HepG2 (cell line): ENCODE results near the gene EEF1AKMT4. TPM values are rescaled to one million over a fixed set of nuclear protein-coding genes. Genes with fewer than 3 reads are reported as not detected.

Experiments
- AFF4 ChIP-seq: sonication (generic); formaldehyde crosslinking; IDR thresholded peaks from 2 replicates; pipeline ENCODE4 v1.4.0; 2020; ENCODE audit warnings: missing genetic modification reagents
- CTCF ChIP-seq: sonication (generic); formaldehyde crosslinking; IDR thresholded peaks from 2 replicates; pipeline ENCODE4 v1.5.0; 2020; ENCODE audit warnings: mild to moderate bottlenecking, missing genetic modification reagents, moderate library complexity
- EED ChIP-seq: sonication (generic); formaldehyde crosslinking; IDR thresholded peaks from 2 replicates; pipeline ENCODE4 v1.5.0; 2020; ENCODE audit warnings: mild to moderate bottlenecking, missing genetic modification reagents
- KDM6A ChIP-seq: IDR thresholded peaks from 2 replicates; pipeline ENCODE4 v1.6.1; 2016; ENCODE audit warnings: low read depth
- MAX ChIP-seq: IDR thresholded peaks from 2 replicates; pipeline ENCODE4 v1.6.1; 2012; ENCODE audit warnings: inconsistent platforms
- NBN ChIP-seq: fragments of 450-650 bp; conservative IDR thresholded peaks from 2 replicates; pipeline ENCODE4 v1.6.1; 2017
- RBM22 ChIP-seq: fragments of 200-400 bp; formaldehyde crosslinking; optimal IDR thresholded peaks from 2 replicates; pipeline ENCODE3; 2017; ENCODE audit warnings: mild to moderate bottlenecking, low read length, moderate library complexity
- RBM39 ChIP-seq: fragments of 200-400 bp; formaldehyde crosslinking; IDR thresholded peaks from one replicate; pipeline ENCODE4 v1.6.1; 2018; ENCODE audit warnings: antibody characterized with exemption, mild to moderate bottlenecking, low read depth, low read length; ENCODE audit not compliant: poor library complexity, severe bottlenecking
- TARDBP ChIP-seq: sonication (generic); formaldehyde crosslinking; IDR thresholded peaks from 2 replicates; pipeline ENCODE4 v1.8.0; 2022; ENCODE audit warnings: mild to moderate bottlenecking, missing genetic modification reagents
- TFAP4 ChIP-seq: sonication (generic); IDR thresholded peaks from 2 replicates; pipeline ENCODE4 v1.6.1; 2016; ENCODE audit warnings: low read depth, borderline replicate concordance
- ZBTB14 ChIP-seq: sonication (generic); formaldehyde crosslinking; IDR thresholded peaks from 2 replicates; pipeline ENCODE4 v1.4.0; 2020; ENCODE audit warnings: missing genetic modification reagents
- ZFX ChIP-seq: sonication (generic); formaldehyde crosslinking; IDR thresholded peaks from 2 replicates; pipeline ENCODE4 v1.4.0; 2020; ENCODE audit warnings: mild to moderate bottlenecking, low read depth, missing genetic modification reagents, moderate library complexity
- ZNF24 ChIP-seq: fragments of 450-650 bp; IDR thresholded peaks from 2 replicates; pipeline ENCODE4 v1.6.1; 2017; ENCODE audit warnings: antibody characterized with exemption, mild to moderate bottlenecking
- ZNF317 ChIP-seq: sonication (generic); formaldehyde crosslinking; IDR thresholded peaks from 2 replicates; pipeline ENCODE4 v1.5.0; 2020; ENCODE audit warnings: mild to moderate bottlenecking, missing genetic modification reagents
- ZNF335 ChIP-seq: sonication (generic); formaldehyde crosslinking; IDR thresholded peaks from 2 replicates; pipeline ENCODE4 v1.4.0; 2020; ENCODE audit warnings: missing genetic modification reagents
- ZNF569 ChIP-seq: sonication (generic); formaldehyde crosslinking; IDR thresholded peaks from 2 replicates; pipeline ENCODE4 v1.5.0; 2020; ENCODE audit warnings: mild to moderate bottlenecking, missing genetic modification reagents, moderate library complexity, borderline replicate concordance
- polyA plus RNA-seq, 8 experiments: library from polyadenylated mRNA; depleted of rRNA in 3 of 8; stranded (reverse) in 7 of 8; unstranded in 1 of 8; fragments of >200 nt; fragmentation: Illumina TruSeq in 4 of 8; extraction: Trizol in 4 of 8; gene quantifications; 2 replicates each; pipeline versions ENCODE4 v1.2.1 to v1.2.3, GENCODE V29; 2011 to 2016; ENCODE audit warnings: low read depth in 4 of 8, missing spikeins in 1 of 8, mixed read lengths in 1 of 8; ENCODE audit not compliant: insufficient read depth in 1 of 8
- total RNA-seq, 5 experiments: library from RNA; depleted of rRNA; stranded (reverse); fragments of >200 nt; fragmentation: Illumina TruSeq; extraction: Trizol; gene quantifications; 2 replicates each; pipeline ENCODE4 v1.2.3, GENCODE V29; 2016; ENCODE audit warnings: low read depth in 1 of 5

Gene EEF1AKMT4
- total and polyA plus RNA-seq, 2 of the 13 experiments (the other 11 are each of a cell fraction or from before 2014, with no cell fraction given) = 13.1 to 15.8 TPM

- TF ChIP-seq AFF4 (CRISPR knock-in tag) (no peak), EED (no peak), ZFX (peak; percentile 85), CTCF (CRISPR knock-in tag) (peak; percentile 75), NBN (no peak), ZNF24 (no peak), TARDBP (CRISPR knock-in tag) (no peak), MAX (peak; percentile 99), ZNF317 (CRISPR knock-in tag) (peak; percentile 53; the same call in 1 of the 2 replicates), RBM22 (no peak), KDM6A (CRISPR knock-in tag) (no peak), TFAP4 (peak; percentile 73; the same call in 1 of the 2 replicates), ZNF569 (CRISPR knock-in tag) (peak; percentile 47; the same call in 1 of the 2 replicates), RBM39 (peak; percentile 29), ZBTB14 (CRISPR knock-in tag) (no peak), ZNF335 (CRISPR knock-in tag) (no peak; the same call in 1 of the 2 replicates)
Measured at GRCh38 chr3:184249412-184250166, at the start of gene EEF1AKMT4 (continued).
